Kidney glomerular epithelial cell (primary cell): ENCODE measurements around the gene PRM1.
"Not testable (repeated sequence)": the region's sequence is repeated elsewhere in the genome, so short reads cannot be mapped to it uniquely, and the experiment has no call there.

Source experiments
- DNase-seq: peaks from one replicate; lab custom pipeline; 2025; lab: John Stamatoyannopoulos, UW

PRM1 gene

DNA sequence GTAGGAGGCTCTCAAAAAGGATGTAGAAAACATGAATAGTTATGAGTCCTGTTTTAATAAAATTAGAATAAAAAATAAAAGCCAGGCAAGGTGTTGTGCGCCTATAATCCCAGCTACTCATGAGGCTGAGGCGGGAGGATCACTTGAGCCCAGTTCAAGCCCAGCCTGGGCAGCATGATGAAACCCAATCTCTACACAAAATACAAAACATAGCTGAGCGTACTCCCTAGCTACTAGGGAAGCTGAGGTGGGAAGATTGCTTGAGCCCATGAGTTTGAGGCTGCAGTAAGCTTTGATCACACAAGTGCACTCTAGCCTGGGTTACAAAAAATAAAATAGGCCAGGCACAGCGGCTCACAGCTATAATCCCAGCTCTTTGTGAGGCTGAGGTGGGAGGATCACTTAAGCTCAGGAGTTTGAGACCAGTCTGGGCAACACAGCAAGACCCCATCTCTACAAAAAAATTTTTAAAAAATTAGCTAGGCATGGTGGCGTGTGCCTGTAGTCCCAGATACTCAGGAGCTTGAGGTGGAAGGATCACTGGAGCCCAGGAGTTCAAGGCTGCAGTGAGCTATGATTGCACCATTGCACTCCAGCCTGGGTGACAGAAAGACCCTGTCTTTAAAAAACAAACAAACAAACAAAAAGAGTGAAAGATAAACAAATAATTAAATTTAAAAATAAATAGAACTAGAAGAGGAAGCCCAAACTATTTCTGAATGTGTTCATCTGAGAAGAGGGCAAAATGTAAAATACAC is 17.2 kb upstream of the PRM1 start:
- DNase-seq: no peak

DNA sequence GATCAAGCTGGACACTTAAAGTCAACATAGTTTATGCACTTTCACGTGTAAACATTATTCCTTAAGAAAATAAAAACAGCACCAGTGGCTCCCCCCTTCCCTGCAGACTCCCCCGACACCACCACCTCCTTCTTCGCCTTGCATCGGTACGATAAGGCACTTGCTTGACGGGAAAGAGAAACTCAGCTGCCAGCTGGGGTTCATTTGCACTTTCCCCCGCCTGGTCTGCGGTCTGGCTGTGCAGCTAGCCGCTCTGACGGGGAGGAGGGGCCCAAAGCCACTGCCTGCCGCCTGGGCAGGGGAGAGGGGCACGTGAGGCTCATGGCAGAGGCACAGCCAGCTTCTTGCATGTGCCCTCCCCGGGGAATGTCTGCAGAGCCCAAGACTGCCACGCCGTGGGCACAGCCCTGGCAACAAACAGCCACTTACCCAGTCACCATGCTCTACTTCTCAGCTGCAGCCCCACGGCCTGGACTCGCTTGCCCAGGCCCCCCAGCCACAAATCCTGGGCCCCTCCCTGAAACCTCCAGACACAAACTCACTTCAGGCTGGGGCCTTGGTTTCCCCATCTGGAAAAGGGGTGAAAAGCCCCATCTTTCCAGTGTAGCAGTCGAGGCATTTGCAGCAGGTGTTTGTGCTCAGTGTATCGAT is 16.5 kb upstream of the PRM1 start:
- no peak for DNase-seq

DNA sequence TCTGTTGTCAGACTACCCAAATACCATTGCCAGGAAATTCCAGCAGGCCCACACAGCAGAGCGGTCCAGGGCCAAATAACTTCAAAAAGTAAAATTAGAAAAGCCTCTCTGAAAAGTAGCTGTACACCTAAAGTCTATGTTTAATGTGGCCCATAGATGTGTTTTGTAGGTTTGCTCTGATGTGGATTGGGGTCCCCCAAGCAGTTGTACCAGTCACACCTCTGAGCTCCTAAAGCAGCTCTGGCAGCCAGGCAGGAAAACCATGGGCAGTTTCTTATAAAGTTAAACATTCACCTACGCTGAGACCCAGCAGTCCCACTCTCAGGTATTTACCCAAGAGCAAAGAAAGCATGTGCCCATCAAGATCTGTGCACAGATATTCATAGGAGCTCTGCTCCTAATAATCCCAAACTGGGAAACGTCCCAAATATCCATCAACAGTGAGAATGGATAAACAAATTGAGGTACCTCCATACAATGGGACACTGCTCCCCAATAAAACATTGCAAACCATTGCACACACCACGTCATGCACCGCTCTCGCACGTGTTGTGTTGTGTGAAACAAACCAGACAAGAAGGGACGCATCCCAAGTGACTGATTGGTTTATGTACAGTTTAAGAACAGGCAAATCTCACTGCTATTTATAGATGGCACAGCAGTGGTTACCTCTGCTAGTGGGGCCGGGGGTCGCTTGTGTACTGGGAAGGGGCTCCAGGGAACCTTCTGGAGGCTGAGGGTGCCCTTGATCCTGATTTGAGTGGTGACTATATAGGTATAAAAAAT is 15.8 kb upstream of the PRM1 start:
- no peak for DNase-seq

DNA sequence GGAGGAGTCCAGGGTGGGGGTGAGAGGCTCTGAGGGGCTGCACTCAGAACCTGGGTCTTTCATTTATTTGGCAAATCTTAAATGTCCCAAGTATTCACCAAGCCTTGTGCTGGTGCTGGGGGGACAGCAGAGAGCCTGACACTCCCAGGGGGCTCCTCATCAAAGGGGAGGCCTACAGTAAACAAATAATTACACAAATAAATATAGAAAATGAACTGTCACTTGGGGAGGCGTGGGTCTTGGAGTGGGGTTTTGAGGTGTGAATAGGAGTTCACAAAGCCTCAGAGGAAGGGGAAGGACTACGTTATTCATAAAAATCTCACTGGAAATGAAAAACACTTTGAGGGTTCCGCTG is 15.2 kb upstream of the PRM1 start:
- DNase-seq: no peak

DNA sequence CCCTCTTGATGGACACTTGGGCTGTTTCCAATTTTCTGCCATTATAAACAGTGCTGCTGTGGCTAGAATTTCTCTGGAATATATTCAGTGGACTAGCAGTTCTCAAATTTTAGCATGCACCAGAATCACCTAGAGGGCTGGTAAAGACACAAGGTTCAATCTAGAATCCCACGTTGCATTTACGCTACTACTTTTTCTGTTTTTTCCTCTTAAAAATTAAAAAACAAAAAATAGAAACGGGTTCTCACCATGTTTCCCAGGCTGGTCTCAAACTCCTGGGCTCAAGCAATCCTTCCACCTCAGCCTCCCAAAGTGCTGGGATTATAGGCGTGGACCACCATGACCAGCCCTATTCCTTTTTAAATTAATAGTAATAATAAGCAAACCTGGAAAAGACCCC is 14.5 kb upstream of the PRM1 start:
- no peak for DNase-seq

DNA sequence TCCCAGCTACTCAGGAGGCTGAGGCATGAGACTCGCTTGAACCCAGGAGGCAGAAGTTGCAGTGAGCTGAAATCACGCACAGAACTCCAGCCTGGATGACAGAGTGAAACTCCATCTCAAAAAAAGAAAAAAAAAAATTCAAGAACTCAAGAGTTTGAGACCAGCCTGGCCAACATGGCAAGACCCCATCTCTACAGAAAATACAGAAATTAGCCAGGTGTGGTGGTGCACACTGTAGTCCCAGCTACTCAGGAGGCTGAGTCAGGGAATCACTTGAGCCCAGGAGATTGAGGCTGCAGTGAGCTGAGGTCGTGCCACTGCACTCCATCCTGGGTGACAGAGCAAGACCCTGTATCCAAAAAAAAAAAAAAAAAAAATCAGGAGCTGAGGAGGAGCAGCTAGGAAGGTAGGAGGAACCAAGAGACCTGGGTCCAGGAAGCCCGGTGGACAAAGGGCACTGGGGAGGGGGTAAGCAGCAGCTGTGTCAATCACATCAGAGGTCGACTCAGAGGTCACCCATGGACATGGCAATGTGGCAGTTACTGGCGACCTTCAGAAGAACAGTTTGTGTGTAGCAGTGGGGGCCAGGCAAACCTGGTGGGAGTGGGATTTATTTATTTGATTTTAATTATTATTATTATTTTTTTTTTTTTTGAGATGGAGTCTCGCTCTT is 11.1 kb upstream of the PRM1 start:
- DNase-seq: no peak

DNA sequence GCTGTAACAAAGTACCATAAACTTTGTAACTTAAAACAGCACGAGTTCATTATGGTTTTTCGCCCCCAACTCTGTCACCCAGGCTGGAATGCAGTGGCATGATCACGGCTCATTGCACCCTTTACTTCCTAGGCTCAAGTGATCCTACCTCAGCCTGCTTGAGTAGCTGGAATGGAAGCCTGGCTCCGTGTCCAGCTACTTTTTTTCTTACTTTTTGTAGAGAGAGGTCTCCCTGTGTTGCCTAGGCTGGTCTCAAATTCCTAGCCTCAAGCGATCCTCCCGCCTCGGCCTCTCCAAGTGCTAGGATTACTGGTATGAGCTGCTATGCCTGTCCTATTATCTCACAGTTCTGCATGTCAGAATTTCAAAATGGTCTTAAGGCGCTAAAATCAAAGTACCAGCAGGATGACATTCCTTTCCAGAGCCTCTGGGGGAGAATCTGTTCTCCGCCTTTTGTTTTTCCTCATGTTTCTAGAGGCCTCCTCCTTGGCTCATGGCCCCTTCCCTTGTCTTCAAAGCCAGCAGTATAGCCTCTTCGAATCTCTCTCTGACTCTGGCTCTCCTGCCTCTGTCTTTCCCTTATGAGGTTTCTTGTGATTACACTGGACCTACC is 10.1 kb upstream of the PRM1 start:
- DNase-seq: no peak

DNA sequence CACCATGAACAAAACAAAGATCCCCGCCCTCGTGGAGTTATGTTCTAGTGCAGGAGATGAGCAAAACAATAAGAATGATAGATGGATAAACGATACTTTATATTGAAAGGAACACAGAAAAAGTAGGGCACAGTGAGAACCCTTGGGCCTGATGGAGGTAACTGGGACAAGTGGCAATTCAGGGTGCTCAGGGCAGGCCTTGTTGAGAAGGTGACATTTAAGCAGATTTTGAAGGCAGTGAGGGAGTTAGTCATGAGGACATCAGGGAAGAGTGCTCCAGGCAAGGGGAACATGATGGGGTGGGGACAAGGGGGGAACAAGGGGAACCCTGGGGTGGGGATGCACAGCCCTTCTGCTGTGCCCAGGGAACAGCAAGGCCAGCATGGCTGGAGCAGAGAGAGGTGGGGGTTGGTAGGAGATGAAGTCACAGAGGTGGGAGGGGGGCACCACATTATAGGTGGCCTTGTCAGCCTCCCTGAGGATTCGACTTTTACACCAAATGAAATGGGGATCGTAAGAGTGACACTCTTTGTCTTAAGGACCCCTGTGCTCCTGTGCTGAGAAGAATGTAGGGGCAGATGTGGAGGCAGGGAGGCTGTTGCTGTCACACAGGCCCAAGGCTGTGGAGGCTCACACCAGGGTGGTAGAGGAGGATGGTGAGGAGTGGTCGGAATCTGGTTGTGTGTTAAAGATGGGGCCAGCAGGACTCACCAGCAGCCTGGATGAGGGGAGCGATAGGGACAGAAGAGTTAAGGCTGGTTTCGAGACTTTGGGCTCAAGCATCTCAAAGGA is 9.2 kb upstream of the PRM1 start:
- no peak for DNase-seq

DNA sequence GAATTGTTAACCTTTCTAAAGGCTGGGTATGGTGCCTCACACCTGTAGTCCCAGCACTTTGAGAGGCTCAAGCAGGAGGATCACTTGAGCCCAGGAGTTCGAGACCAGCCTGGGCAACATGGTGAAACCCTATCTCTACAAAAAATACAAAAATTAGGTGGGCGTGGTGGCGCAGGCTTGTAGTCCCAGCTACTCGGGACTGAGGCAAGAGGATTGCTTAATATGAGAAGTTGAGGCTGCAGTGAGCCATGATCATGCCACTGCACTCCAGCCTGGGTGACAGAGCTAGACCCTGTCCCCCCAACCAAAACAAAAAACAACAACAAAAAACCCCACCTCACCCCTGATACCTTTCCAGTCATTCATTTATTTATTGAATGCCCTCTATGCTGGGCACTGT is 8.6 kb upstream of the PRM1 start:
- DNase-seq: not testable (repeated sequence)

DNA sequence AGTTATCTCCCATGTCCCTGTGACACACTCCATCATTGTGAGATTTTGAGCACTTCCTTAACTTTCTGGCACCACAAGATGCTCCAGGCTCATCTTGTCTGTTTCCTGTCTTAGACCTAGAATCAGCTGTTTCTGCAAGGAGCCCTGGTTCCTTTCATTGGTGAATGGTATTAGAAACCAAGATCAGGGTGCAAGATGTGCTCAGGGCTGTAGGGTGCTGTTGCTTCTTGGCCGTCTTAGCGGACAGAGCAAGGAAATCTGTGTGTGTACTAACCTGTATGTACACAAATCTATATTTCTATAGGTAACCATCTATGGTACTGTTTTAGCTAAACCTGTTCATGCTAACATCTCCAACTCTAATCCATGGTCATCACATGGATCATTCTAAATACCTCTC is 8.1 kb upstream of the PRM1 start:
- DNase-seq: no peak

DNA sequence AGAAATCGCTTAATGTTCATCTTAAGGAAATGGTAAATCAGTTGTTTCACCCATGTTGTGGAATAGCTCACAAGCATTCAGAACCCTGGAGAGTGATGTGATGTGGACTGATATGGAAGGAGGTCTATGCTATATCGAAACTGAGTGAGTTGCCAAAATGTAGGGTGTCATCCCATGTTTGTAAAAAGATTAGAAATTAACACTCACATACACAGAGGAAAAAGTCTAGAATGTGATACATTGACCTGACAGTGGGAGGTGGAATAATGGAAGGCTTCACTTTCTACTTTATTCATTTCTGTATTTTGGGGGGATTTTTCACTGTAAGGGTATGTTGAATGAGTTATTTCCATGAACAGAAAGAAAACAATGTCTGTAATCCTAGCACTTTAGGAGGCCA is 4.7 kb upstream of the PRM1 start:
- DNase-seq: no peak

DNA sequence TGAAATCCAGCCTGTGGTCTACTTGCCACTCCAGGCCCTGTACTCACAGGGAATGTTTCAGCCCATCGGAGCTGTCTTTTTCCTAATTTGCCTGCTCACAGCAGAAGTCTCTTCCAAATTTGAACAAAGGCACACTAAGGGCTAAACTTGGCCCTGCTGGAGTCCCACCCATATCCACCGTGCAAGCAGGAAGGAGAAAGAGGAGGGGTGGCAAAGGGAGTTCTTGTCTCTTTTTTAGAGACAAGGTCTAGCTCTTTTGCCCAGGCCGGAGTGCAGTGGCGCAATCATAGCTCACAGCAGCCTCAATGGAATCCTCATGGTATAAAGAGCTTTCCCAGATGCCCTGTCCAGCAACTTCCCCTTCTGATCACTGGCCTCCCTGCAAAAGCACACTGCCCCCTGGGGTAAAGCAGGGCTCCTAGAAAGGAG is 2.7 kb upstream of the PRM1 start:
- DNase-seq: no peak

DNA sequence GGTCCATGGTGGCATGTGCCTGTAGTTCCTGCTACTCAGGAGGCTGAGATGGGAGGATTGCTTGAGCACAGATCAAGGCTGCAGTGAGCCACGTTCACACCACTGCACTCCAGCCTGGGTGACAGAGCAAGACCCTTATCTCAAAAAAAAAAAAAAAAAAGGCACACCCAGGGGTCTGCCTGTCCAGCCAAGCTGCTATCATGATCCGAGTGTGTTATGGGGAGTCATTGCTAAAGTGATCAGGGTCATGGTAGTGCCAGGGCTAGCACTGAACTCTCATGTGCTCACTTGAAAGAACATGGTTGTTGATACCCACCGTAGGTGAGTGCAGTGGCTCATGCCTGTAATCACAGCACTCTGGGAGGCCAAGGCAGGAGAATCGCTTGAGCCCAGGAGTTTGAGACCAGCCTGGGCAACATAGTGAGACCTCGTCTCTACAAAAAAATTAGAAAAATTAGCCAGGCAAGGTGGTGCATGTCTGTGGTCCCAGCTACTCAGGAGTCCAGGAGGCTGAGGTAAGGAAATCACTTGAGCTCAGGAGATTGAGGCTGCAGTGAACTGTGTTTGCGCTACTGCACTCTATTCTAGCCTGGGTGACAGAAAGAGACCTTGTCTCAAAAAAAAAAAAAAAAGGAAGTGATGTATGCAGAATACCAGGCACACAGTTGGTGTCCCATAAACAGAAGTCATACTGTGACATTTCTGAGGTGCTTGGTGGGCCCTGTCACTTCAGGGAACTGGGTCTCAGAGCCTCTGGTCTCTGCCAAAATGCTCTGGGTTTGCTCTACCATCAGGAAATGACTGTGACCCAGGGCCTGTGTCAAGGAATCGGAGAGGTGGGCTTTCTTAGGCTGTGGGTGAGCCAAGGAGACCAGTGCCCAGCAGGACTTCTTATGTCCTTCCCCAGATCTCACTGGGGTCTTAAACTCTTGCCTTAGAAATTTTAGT is 2.2 kb downstream of the PRM1 start:
- DNase-seq: no peak

DNA sequence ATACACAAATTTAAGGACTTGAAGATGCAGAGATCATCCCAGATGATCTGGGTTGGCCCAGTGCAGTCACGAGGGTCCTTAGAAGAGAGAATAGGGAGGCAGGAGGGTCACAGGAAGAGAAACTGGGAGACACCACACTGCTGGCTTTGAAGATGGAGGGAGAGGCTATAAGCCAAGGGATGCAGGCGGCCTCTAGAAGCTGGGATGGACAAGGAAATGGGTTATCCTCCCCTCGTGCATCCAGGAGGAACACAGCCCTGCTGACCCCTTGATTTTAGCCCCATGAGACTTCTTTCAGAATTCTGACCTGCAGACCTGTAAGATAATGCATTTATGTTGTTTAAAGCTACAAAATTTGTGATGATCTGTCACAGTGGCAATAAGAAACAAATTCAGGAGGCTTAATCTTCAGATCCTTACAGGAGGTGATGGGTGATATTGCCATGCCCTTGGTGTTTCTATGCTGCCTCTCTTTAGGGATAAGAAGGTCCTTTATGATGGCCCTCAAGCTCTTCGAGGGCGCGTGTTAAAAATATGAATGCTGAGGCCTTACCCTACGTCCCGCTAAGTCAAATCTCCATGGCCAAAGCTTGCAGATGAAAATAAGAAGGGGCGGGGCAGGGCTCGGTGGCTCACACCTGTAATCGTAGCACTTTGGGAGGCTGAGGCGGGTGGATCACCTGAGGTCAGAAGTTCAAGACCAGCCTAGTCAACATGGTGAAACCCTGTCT is 3.4 kb downstream of the PRM1 start:
- no peak for DNase-seq

DNA sequence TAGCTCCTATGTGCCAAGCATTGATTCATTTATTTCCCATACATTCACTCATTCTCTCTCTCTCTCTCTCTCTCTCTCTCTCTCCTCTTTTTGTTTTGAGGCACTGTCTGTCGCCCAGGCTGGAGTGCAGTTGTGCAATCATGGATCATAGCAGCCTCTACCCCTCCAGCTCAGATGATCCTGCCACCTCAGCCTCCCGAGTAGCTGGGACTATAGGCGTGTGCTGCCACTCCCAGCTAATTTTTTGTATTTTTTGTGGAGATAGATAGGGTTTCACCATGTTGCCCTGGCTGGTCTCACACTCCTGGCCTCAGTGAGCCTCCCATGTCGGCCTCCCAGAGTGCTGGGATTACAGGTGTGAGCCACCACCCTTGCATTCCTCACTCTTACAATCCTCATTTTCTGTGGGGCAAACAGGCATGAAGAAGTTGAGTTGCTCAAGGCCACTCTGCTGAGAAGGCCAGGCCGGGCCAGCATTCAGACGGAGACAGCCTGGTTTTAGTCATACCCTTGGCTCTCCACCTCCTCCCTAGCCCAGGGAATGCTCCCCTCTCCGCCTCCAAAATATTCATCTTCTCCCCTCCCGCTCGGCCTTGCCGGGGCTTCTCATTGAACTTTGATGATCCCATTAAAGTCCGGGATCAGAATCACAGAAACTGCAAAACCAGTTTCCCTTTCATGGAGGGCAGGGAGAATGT is 4.1 kb downstream of the PRM1 start:
- no peak for DNase-seq

DNA sequence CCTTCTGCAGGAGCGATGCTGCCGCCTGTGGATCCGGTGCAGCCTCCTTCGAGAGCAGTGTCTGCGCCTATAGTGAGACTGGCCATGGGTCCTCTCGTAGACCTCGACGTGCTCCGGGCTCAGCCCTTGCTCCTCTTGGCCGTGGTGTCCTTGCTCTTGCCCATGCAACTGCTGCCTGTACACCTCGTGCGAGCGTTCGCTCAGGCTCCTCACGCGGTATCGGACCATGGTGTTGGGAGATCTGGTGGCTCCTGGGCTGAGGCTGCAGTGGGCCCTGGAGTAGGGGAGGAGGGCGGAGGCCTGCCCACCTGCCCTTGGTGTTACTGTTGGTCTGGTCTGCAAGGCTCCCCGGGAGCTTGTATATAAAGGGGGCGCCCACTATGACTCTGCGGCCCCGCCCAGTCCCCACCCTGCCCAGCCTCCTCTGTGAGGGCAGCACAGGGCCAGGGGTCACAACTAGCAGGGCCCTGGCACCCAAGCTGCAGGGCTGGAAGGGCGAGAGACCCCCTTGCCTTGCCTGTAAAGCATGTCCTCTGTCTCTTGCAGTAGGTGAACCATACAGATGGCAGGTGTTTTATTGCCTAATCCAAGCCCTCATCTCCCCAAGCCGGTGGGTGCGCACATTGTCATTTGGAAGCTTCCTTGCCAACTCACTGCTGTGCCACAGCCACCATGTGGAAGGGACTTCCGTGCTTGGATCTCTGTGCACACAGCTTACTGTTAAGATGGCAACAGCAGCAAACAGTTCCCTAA is 4.8 kb downstream of the PRM1 start, which contains the start of gene PRM2:
TSS of gene PRM2 (minus strand) at position 338 of the 753 bp plus-strand sequence. CDS start at position 228, 110 bp downstream.
- no peak for DNase-seq

DNA sequence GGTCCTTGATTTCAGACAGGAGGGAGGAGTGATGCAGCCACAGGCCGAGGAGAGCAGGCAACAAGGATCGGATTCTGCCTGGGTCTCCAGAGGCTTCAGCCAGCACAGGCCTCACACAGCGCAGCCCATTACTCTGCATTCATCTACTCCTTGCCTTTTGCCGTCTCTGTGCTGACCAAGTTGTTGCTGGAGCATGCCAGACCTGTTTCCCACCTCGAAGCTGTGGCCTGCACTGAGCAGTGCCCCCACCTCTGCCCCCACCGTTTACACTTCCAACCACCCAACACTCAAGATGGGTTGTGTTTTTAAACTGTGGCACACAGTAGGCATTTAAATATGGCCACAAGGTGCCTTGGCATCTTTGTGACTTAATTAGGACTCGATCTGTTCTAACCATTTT is 6.2 kb downstream of the PRM1 start:
- no peak for DNase-seq

DNA sequence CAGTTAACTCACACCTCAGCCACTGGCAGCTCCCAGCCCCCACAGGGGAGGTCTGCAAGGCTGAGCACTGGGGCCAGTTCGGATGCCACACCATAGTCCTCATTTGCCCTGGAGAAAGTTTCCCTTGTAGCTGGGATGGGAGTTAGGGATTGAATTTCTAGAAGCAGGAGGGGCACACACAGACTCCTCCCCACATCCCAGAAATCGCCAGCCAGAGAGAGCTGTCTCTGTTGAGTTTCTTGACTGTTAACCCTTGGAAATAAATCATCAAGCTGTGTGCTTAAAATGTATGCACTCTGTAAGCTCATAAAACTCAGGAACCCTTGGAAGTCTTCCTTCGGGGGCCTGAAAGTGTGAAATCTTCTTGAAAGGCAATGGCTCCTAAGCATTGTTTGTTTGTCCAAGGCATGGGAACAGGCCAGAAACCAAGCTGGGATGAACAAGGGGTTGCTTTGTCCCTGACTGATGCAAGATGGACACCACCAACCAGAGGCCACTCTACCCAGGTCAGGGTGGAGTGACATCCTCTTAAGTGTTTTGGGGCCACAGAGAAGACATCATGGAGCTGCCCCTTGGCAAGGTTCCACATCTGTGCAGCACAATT is 7.3 kb downstream of the PRM1 start:
- no peak for DNase-seq
